NB4 (cell line): ENCODE results near the gene TMCC3.

Source experiments
- MYC ChIP-seq: IDR thresholded peaks from 2 replicates; pipeline ENCODE4 v1.6.1; 2011; ENCODE audit warnings: low read depth, low read length
- POLR2A ChIP-seq: IDR thresholded peaks from 2 replicates; pipeline ENCODE4 v1.6.1; 2011; ENCODE audit warnings: mild to moderate bottlenecking; ENCODE audit not compliant: insufficient read length; ENCODE audit errors: extremely low read depth
- TF ChIP-seq, protein P1 (sequence below): IDR thresholded peaks from one replicate; pipeline ENCODE4 v1.5.1; 2012; ENCODE audit warnings: low read depth, low read length
- TF ChIP-seq, protein P2 (sequence below): IDR thresholded peaks from 2 replicates; pipeline ENCODE4 v1.6.1; 2011; ENCODE audit warnings: low read depth, low read length

DNA sequence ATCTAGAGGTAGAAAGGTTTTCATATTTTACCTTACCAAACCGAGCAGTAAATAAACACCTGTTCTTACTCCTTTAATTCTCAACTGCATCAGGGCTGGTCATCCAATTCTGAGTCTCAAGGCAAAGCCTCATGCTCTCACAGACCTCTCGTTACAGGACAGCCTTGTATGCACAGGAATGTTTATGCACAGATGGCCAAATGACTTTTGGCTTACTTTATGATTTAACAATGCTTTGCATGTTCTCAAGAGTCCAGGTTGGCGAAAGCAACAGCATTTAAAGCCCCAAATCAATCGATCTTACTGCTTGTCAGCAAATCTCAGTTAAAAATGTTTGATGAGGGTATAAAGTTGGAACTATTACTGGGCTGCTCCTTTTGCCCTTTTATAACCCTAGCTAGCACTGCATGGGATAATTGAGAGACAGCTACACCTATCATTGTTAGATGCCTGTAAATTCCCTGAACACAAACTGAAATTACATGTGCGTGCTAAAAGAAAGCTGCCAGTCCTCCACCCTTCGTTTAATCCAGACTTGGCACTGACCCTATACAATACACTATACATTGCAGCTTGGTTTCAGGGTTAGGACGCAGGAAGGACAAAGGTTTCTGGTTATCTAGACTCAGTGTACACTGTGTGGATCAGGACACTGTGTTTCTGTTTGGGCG lies 63.6 kb downstream of the TMCC3 start:
- no peak for TF ChIP-seq POLR2A
- TF ChIP-seq, protein P1, sequence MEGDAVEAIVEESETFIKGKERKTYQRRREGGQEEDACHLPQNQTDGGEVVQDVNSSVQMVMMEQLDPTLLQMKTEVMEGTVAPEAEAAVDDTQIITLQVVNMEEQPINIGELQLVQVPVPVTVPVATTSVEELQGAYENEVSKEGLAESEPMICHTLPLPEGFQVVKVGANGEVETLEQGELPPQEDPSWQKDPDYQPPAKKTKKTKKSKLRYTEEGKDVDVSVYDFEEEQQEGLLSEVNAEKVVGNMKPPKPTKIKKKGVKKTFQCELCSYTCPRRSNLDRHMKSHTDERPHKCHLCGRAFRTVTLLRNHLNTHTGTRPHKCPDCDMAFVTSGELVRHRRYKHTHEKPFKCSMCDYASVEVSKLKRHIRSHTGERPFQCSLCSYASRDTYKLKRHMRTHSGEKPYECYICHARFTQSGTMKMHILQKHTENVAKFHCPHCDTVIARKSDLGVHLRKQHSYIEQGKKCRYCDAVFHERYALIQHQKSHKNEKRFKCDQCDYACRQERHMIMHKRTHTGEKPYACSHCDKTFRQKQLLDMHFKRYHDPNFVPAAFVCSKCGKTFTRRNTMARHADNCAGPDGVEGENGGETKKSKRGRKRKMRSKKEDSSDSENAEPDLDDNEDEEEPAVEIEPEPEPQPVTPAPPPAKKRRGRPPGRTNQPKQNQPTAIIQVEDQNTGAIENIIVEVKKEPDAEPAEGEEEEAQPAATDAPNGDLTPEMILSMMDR: no peak
- TF ChIP-seq, protein P2, sequence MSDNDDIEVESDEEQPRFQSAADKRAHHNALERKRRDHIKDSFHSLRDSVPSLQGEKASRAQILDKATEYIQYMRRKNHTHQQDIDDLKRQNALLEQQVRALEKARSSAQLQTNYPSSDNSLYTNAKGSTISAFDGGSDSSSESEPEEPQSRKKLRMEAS: no peak
- TF ChIP-seq MYC: no peak
